GM19328 (cell line): Measurements from ENCODE around the gene SNX30.
"Not testable (repeated sequence)": the region's sequence is repeated elsewhere in the genome, so short reads cannot be mapped to it uniquely, and the experiment has no call there.

Experiments used
- ATAC-seq: cut with Tn5 transposase; IDR thresholded peaks from one replicate; pipeline ENCODE4 v1.9.1; 2021; ENCODE audit warnings: mild to moderate bottlenecking, moderate library complexity; ENCODE audit not compliant: unreplicated experiment

Gene SNX30

GRCh38 chr9:112750016-112750763 lies at the start of gene SNX30:
TSS of gene SNX30 (plus strand) at chr9:112750760. CDS start at chr9:112751002, 242 bp downstream.
- ATAC-seq, result peak; percentile 72

GRCh38 chr9:112703304-112703703 lies 47.3 kb upstream of the SNX30 start:
- ATAC-seq, result no peak

- ATAC-seq, result no peak
Observed at GRCh38 chr9:112705768-112706427, 44.7 kb upstream of the SNX30 start.

GRCh38 chr9:112711050-112711689 lies 39.4 kb upstream of the SNX30 start:
- no peak for ATAC-seq

- ATAC-seq, result no peak
Observed at GRCh38 chr9:112712678-112713077, 37.9 kb upstream of the SNX30 start.

GRCh38 chr9:112717661-112718331 lies 32.8 kb upstream of the SNX30 start, which contains the start of gene INIP:
TSS of gene INIP (minus strand) at chr9:112718117. CDS start at chr9:112716485, 1,632 bp downstream.
- ATAC-seq, result peak; percentile 94

- no peak for ATAC-seq
Observed at GRCh38 chr9:112719241-112719691, 31.3 kb upstream of the SNX30 start.

- ATAC-seq, result no peak
Observed at GRCh38 chr9:112719696-112720095, 30.9 kb upstream of the SNX30 start.

GRCh38 chr9:112720113-112720780 lies 30.3 kb upstream of the SNX30 start:
- ATAC-seq, result no peak

GRCh38 chr9:112722749-112723148 lies 27.8 kb upstream of the SNX30 start:
- ATAC-seq, result not testable (repeated sequence)

GRCh38 chr9:112725961-112726360 lies 24.6 kb upstream of the SNX30 start:
- no peak for ATAC-seq

- no peak for ATAC-seq
Observed at GRCh38 chr9:112726428-112726827, 24.1 kb upstream of the SNX30 start.

GRCh38 chr9:112728401-112728800 lies 22.2 kb upstream of the SNX30 start:
- ATAC-seq, result no peak

GRCh38 chr9:112731971-112732370 lies 18.6 kb upstream of the SNX30 start:
- no peak for ATAC-seq

GRCh38 chr9:112734892-112735291 lies 15.7 kb upstream of the SNX30 start:
- ATAC-seq, result no peak

- no peak for ATAC-seq
Observed at GRCh38 chr9:112743216-112743836, 7.2 kb upstream of the SNX30 start.

GRCh38 chr9:112744177-112744576 lies 6.4 kb upstream of the SNX30 start:
- no peak for ATAC-seq

GRCh38 chr9:112747094-112747493 lies 3.5 kb upstream of the SNX30 start:
- ATAC-seq, result no peak

GRCh38 chr9:112750764-112751055 lies 150 bp downstream of the SNX30 start:
- ATAC-seq, result peak; percentile 24

GRCh38 chr9:112751056-112751795 lies 666 bp downstream of the SNX30 start:
- ATAC-seq, result peak; percentile 46
